Measurements from ENCODE around the gene CHFR. TPM values are rescaled to one million over a fixed set of nuclear protein-coding genes. Genes with fewer than 3 reads are reported as not detected.

Gene CHFR
- total RNA-seq, 2 experiments from 2014 or later, result 38.2 to 55.9 TPM

GRCh38 chr12:132904718-132905328 lies 17.4 kb upstream of the CHFR start:
- Histone ChIP-seq H3K36me3 (ENCODE audit: insufficient read depth, low read length) (no peaks in the 10 kb centered on the region), H4K20me1 (ENCODE audit: insufficient read depth, low read length) (no peaks in the 10 kb centered on the region), H3K4me3 (ENCODE audit: low read depth, low read length, poor library complexity, severe bottlenecking) (no peak overlapping the region), H3K27ac (ENCODE audit: low read depth, low read length, poor library complexity, severe bottlenecking) (no peak overlapping the region), H3K79me2 (ENCODE audit: insufficient read depth, low read depth, low read length) (no peaks in the 10 kb centered on the region), H3K4me1 (ENCODE audit: insufficient read depth, low read length, poor library complexity, severe bottlenecking) (peaks cover 15% of the 10 kb centered on the region), H2AFZ (ENCODE audit: low read length) (peak overlapping the region; percentile 85; the same call in 1 of the 2 replicates), H3K4me2 (ENCODE audit: low read length) (peak overlapping the region; percentile 42), H3K9me2 (ENCODE audit: insufficient read depth, low read length) (no peaks in the 10 kb centered on the region), H3K9me3 (ENCODE audit: low read length) (0 out of 2 replicates have a peak, but pooled peaks cover 4% of the 10 kb centered on the region)
- no TSS peak for BruUV-seq (replicated peaks)
- DNase-seq (ENCODE audit: low spot score), result peak; percentile 91
- intact Hi-C loops (cut with micrococcal nuclease; ENCODE audit: unreplicated experiment), result loop anchor here (5.0 kb wide), 1 partner anchor 83 kb away; no protein-coding TSS in a partner anchor
- ChIA-PET POLR2A (interaction anchor here (0.6 kb wide), 1 partner anchor 26 kb away, joined by 3 read pairs; no protein-coding TSS in a partner anchor), CTCF (ENCODE audit: unreplicated experiment) (interaction anchor here (0.6 to 1.1 kb wide), 2 partner anchors 191 to 475 kb away, joined by 3 to 5 read pairs; no protein-coding TSS in a partner anchor)
- TF ChIP-seq CTCF (conservative IDR thresholded peaks at IDR 0.05; ENCODE audit: low read length) (peak; percentile 94), EZH2phosphoT487 (IDR thresholded peaks at IDR 0.05; ENCODE audit: borderline replicate concordance, low read depth, low read length) (no peak)

GRCh38 chr12:132899033-132899432 lies 11.6 kb upstream of the CHFR start:
- no peaks in the 10 kb centered on the region for H3K36me3 ChIP-seq (ENCODE audit: insufficient read depth, low read length)
- BruUV-seq (replicated peaks), result no TSS peak
- no peaks in the 10 kb centered on the region for H4K20me1 ChIP-seq (ENCODE audit: insufficient read depth, low read length)
- no peak for DNase-seq (ENCODE audit: low spot score)
- 0 out of 2 replicates have a peak, but pooled peaks cover 4% of the 10 kb centered on the region for H3K9me3 ChIP-seq (ENCODE audit: low read length)
- H3K79me2 ChIP-seq (ENCODE audit: insufficient read depth, low read depth, low read length), result no peaks in the 10 kb centered on the region
- no peaks in the 10 kb centered on the region for H3K9me2 ChIP-seq (ENCODE audit: insufficient read depth, low read length)
- H3K27ac ChIP-seq (ENCODE audit: low read depth, low read length, poor library complexity, severe bottlenecking), result no peak overlapping the region
- no peak overlapping the region for H3K4me3 ChIP-seq (ENCODE audit: low read depth, low read length, poor library complexity, severe bottlenecking)
- no peak overlapping the region for H2AFZ ChIP-seq (ENCODE audit: low read length)
- no peak overlapping the region for H3K4me2 ChIP-seq (ENCODE audit: low read length)
- no peak for TF ChIP-seq EZH2phosphoT487 (IDR thresholded peaks at IDR 0.05; ENCODE audit: borderline replicate concordance, low read depth, low read length)
- no peak for TF ChIP-seq CTCF (conservative IDR thresholded peaks at IDR 0.05; ENCODE audit: low read length)
- intact Hi-C loops (cut with micrococcal nuclease; ENCODE audit: unreplicated experiment), result no loop called here
- H3K4me1 ChIP-seq (ENCODE audit: insufficient read depth, low read length, poor library complexity, severe bottlenecking), result no peaks in the 10 kb centered on the region
- POLR2A ChIA-PET, result no interaction called here
- CTCF ChIA-PET (ENCODE audit: unreplicated experiment), result no interaction called here

GRCh38 chr12:132888852-132889251 lies 1.4 kb upstream of the CHFR start:
- Histone ChIP-seq H4K20me1 (ENCODE audit: insufficient read depth, low read length) (no peaks in the 10 kb centered on the region), H3K36me3 (ENCODE audit: insufficient read depth, low read length) (peaks cover 14% of the 10 kb centered on the region), H3K4me2 (ENCODE audit: low read length) (no peak overlapping the region), H3K9me2 (ENCODE audit: insufficient read depth, low read length) (no peaks in the 10 kb centered on the region), H3K27ac (ENCODE audit: low read depth, low read length, poor library complexity, severe bottlenecking) (no peak overlapping the region), H2AFZ (ENCODE audit: low read length) (no peak overlapping the region), H3K4me3 (ENCODE audit: low read depth, low read length, poor library complexity, severe bottlenecking) (no peak overlapping the region), H3K4me1 (ENCODE audit: insufficient read depth, low read length, poor library complexity, severe bottlenecking) (peaks cover 14% of the 10 kb centered on the region), H3K79me2 (ENCODE audit: insufficient read depth, low read depth, low read length) (peaks cover 13% of the 10 kb centered on the region; the same call in 1 of the 2 replicates), H3K9me3 (ENCODE audit: low read length) (peaks cover 10% of the 10 kb centered on the region; the same call in 1 of the 2 replicates)
- TF ChIP-seq EZH2phosphoT487 (IDR thresholded peaks at IDR 0.05; ENCODE audit: borderline replicate concordance, low read depth, low read length) (no peak), CTCF (conservative IDR thresholded peaks at IDR 0.05; ENCODE audit: low read length) (no peak)
- ChIA-PET CTCF (ENCODE audit: unreplicated experiment) (no interaction called here), POLR2A (no interaction called here)
- intact Hi-C loops (cut with micrococcal nuclease; ENCODE audit: unreplicated experiment), result loop anchor here (5.0 kb wide), 2 partner anchors 67 to 117 kb away; no protein-coding TSS in a partner anchor
- no peak for DNase-seq (ENCODE audit: low spot score)
- no TSS peak for BruUV-seq (replicated peaks)
